ENCODE results near the gene ZMPSTE24. TPM values are rescaled to one million over a fixed set of nuclear protein-coding genes. Genes with fewer than 3 reads are reported as not detected.

The ZMPSTE24 gene
- total and polyA plus RNA-seq, 2 of the 4 experiments (the other 2 are of a cell fraction), result 21.0 to 28.9 TPM

GRCh38 chr1:40255231-40255630 lies 2.8 kb upstream of the ZMPSTE24 start:
- intact Hi-C loops (cut with micrococcal nuclease), result loop anchor here (10.0 kb wide), 1 partner anchor 150 kb away; no protein-coding TSS in a partner anchor
- no peak for DNase-seq
- H2BK120ac ChIP-seq (ENCODE audit: low read depth, low read length), result no peak overlapping the region
- peaks cover 7% of the 10 kb centered on the region; the same call in 1 of the 2 replicates for H3K36me3 ChIP-seq (ENCODE audit: control insufficient read depth, insufficient read depth, low read length)
- TF ChIP-seq SMC3 (IDR thresholded peaks at IDR 0.05; ENCODE audit: low read depth, low read length) (no peak), USF2 (IDR thresholded peaks at IDR 0.05; ENCODE audit: low read depth, low read length) (no peak), CHD1 (IDR thresholded peaks at IDR 0.05; ENCODE audit: low read depth, low read length) (no peak), RCOR1 (IDR thresholded peaks at IDR 0.05; ENCODE audit: insufficient replicate concordance, low read length) (no peak), POLR2A (IDR thresholded peaks at IDR 0.05; ENCODE audit: low read depth, low read length) (no peak), RAD21 (IDR thresholded peaks at IDR 0.05; ENCODE audit: low read length) (no peak), CEBPB (IDR thresholded peaks at IDR 0.05; ENCODE audit: low read depth, low read length) (no peak), ELK1 (IDR thresholded peaks at IDR 0.05; ENCODE audit: borderline replicate concordance, low read depth, low read length) (no peak), MXI1 (IDR thresholded peaks at IDR 0.05; ENCODE audit: borderline replicate concordance, low read depth, low read length) (no peak), CTCF (conservative IDR thresholded peaks at IDR 0.05; ENCODE audit: low read depth, low read length) (no peak), MAFK (IDR thresholded peaks at IDR 0.05; ENCODE audit: low read depth, low read length) (no peak), RFX5 (IDR thresholded peaks at IDR 0.05; ENCODE audit: low read depth, low read length) (no peak)
- ATAC-seq (ENCODE audit: low read depth), result no peak
- no peak overlapping the region for H2BK15ac ChIP-seq (ENCODE audit: low read depth, low read length)
- H3K4me1 ChIP-seq (ENCODE audit: control insufficient read depth, insufficient read depth, low read length), result peaks cover 2% of the 10 kb centered on the region; the same call in 1 of the 2 replicates
- no peak overlapping the region for H4K91ac ChIP-seq (ENCODE audit: insufficient read depth, low read depth, low read length)
- in situ Hi-C loops (cut with MboI; ENCODE audit: low sequenced_read_pairs), result no loop called here
- no peak overlapping the region for H3K27ac ChIP-seq (ENCODE audit: insufficient read depth, low read length)
- no peaks in the 10 kb centered on the region; the same call in 1 of the 2 replicates for H4K20me1 ChIP-seq (ENCODE audit: insufficient read depth, low read length)
- BruUV-seq (replicated peaks), result no TSS peak
- no peaks in the 10 kb centered on the region for H3K9me3 ChIP-seq (ENCODE audit: control insufficient read depth, insufficient read depth, low read length)
- peaks cover 5% of the 10 kb centered on the region; the same call in 1 of the 2 replicates for H3K9me1 ChIP-seq (ENCODE audit: insufficient read depth, low read length)
- no peak overlapping the region for H4K5ac ChIP-seq (ENCODE audit: low read depth, low read length)
- no peaks in the 10 kb centered on the region for H3K27me3 ChIP-seq (ENCODE audit: control insufficient read depth, insufficient read depth, low read length)
- H3K4me3 ChIP-seq (ENCODE audit: insufficient read depth, low read depth, low read length), result no peak overlapping the region
- no peak overlapping the region for H3K4me2 ChIP-seq (ENCODE audit: low read depth, low read length)
- no peak overlapping the region for H2AK5ac ChIP-seq (ENCODE audit: low read depth, low read length)
- no peak overlapping the region for H2BK5ac ChIP-seq (ENCODE audit: low read depth, low read length, poor library complexity, severe bottlenecking)
- no peak overlapping the region for H3K9ac ChIP-seq (ENCODE audit: low read depth, low read length)
- dilution Hi-C loops (cut with HindIII; ENCODE audit: low sequenced_read_pairs, unreplicated experiment), result no loop called here
- H3K4ac ChIP-seq (ENCODE audit: low read depth, low read length), result no peak overlapping the region
- no peak overlapping the region for H3K14ac ChIP-seq (replicated peaks; ENCODE audit: low read depth, low read length)
- H2AFZ ChIP-seq (replicated peaks; ENCODE audit: low read length, poor library complexity), result no peak overlapping the region
- ChIA-PET CTCF (no interaction called here), POLR2A (ENCODE audit: unreplicated experiment) (no interaction called here)
- no peak overlapping the region for H3K56ac ChIP-seq (ENCODE audit: extremely low read depth, insufficient read depth, low read length)
- no peak overlapping the region for H3K18ac ChIP-seq (ENCODE audit: low read depth, low read length)
- H2AK9ac ChIP-seq (replicated peaks; ENCODE audit: low read depth, low read length, poor library complexity), result no peak overlapping the region
- H3K23ac ChIP-seq (ENCODE audit: low read depth, low read length), result no peak overlapping the region
- no peak overlapping the region for H2BK20ac ChIP-seq (ENCODE audit: low read depth, low read length)
- peaks cover 24 to 39% of the 10 kb centered on the region in 2 experiments for H3K79me1 ChIP-seq (ENCODE audit: low read depth in 1 of 2, low read length in 2 of 2)
- H4K8ac ChIP-seq (ENCODE audit: low read depth in 2 of 2, low read length in 2 of 2), result no peak overlapping the region
